GM12892 (cell line): ENCODE measurements around the gene GLIS1.

ENCODE experiments used
- DNase-seq: peaks from one replicate; pipeline ENCODE4 v3.0.0; 2011; ENCODE audit not compliant: insufficient read length
- FAIRE-seq: peaks from 2 replicates; lab custom pipeline; 2011; peaks lifted over from hg19 to GRCh38; lab: Jason Lieb, UNC
- POLR2A ChIP-seq: IDR thresholded peaks from 2 replicates; pipeline ENCODE4 v1.6.1; 2011; ENCODE audit warnings: low read depth, low read length, control low read depth
- POLR2AphosphoS5 ChIP-seq: IDR thresholded peaks from 2 replicates; pipeline ENCODE4 v1.6.1; 2011; ENCODE audit warnings: low read depth, low read length, control low read depth
- TAF1 ChIP-seq: IDR thresholded peaks from 2 replicates; pipeline ENCODE4 v1.6.1; 2011; ENCODE audit warnings: low read depth, mild to moderate bottlenecking, control low read depth, low read length, borderline replicate concordance

GLIS1 gene

DNA sequence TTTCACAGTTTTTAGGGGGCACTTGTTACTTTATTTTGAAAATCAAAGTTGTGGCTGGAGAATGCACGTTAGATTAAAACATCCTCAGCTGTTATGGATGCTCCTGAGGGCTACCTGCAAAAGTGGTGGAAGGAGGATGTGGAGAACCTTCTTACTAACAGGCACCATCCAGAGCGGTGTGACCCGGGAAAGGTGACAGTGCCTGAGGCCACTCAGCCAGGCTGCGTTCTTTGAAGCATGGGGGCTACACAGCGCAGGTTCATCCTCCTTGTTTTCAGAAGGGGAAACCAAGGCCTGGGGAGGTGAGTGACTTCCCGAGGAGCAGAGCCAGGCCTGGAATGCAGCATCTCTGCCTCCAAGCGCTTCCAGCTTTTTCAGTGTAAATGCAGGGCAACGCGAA is 255.8 kb downstream of the GLIS1 start:
- no peak for TF ChIP-seq TAF1
- TF ChIP-seq POLR2A: no peak
- no peak for TF ChIP-seq POLR2AphosphoS5
- no peak for FAIRE-seq
- no peak for DNase-seq

DNA sequence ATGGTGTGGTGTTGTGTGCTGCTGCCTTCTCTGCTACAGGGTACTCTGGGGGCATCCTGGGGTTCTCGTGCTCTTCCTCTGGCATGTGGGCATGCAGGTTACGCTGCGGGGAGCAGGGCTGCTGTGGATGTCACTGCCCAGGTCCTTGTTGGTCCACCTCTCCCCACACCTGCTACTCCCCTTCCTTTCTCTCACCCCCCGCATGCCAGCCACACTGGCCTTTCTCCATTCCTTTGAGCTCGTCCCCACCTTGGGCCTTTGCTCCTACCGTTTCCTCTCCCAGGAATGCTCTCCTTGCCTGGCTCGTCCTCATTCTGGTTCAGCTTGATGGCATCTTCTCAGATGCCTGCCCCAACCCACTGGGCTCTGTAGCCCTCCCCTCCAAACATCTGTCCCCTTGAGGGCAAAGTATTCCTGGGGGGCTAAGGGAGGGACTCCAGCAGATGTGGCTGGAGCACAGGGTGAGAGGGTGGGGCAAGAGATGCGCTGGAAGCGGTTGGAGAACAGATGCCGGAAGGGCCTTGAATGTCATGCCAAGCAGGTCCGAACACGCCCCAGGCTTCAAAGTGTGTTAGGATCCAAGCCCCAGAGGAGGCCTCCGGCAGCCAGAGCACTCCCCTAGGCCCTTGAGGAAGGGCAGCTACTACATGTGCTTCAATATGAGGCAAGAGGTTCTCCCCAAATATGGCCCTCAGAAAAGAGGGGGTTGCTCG is 256.4 kb downstream of the GLIS1 start:
- DNase-seq (no peak), FAIRE-seq (no peak)
- TF ChIP-seq POLR2AphosphoS5 (no peak), POLR2A (no peak), TAF1 (no peak)

DNA sequence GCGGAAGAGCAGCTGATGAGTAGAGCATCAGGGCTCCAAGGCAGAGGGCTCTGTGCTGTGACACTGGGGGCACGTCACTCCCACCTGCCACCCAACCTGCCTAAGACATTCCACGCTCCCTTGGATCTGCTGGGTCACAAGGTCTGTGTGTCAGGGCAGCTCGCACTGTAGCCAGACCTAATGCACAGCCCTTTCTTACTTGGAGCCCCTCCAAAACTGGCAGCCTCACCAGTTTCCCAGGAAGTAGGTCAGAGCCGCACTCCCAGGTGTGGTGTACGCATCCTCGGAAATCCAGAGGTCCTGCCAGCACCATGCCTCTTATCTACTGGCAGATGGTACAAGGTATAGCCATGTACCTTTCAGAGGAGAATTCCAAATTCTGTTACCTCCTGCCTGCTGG is 257.5 kb downstream of the GLIS1 start:
- no peak for TF ChIP-seq POLR2AphosphoS5
- TF ChIP-seq POLR2A: no peak
- no peak for TF ChIP-seq TAF1
- no peak for FAIRE-seq
- no peak for DNase-seq

DNA sequence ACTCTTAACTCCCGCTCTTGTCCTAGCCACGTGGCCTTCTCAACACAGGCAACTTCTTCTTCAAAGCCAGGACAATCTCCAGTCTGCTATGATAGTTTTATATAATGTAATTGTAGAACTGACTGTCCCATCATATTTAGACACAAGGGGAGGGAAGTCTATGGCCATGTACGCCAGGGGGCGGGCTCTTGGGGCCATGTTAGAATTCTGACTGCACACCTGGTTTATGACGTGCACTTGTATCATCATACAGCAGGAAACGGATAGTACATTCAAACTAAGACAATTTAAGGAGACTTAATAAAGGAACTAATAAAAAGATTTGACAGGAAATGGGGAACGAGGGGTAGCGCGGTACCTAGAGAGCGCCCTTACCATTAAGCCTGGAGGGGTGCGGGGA is 258.3 kb downstream of the GLIS1 start:
- DNase-seq: no peak
- FAIRE-seq: no peak

DNA sequence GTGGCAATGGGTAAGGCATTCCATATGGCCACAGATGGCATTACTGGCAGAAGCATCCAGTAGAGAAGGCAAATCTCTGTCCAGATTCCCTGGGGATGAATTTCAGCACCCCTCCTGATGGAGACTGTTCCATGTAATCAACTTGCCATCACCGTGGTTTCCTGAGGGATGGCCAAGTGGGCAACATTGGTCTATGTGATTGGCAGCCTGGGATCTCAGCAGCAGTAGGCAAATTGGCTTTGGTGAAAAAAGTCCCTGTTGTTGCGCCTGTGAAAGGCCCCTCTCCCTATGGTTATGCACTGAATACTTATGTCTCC is 260.5 kb downstream of the GLIS1 start:
- DNase-seq: no peak
- FAIRE-seq: no peak
- TF ChIP-seq POLR2AphosphoS5: no peak

More for the DNA sequence above, 258.3 kb downstream of the GLIS1 start:
- no peak for TF ChIP-seq POLR2AphosphoS5
- no peak for TF ChIP-seq TAF1
- TF ChIP-seq POLR2A: no peak

DNA sequence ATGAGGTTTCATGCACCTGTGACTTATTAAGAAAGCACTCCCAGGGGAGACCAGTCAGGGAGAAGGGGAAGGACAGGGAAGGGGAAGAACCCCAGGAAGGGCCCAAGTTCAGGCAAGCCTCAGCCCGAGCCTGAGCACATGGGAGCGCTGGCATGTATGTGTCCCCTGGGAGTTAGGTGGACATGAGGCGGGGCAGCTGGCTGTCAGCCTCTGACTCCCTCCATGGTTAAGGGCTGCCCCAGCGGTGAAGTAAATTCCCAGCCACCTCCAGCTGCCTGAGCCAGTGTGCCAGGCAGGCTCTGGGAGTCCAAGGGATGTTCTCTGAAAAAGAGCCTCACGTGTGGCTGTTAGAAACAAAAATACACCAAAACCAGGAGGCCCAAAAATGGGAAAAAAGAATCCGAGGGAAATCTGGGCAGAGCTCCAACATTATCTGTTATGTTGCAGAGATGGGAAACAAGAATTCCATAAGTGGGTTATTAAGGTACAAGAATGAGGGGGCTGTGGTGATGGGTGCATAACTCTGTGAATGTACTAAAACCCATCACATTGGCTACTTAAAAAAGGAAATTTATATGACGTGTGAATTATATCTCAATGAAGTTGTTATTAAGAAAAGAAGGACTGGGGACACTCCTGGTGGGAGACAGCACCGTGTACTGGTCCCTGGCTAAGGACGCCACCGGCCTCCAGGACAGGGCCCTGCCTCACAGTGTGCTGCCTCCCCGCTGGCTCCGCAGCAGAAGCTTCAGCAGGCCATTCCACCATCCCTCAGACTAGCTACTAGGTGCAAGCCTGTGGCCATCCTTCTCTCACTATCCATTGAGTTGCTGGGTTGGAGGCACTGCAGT is 261.1 kb downstream of the GLIS1 start:
- TF ChIP-seq TAF1: no peak
- TF ChIP-seq POLR2AphosphoS5: no peak
- TF ChIP-seq POLR2A: no peak
- FAIRE-seq: no peak
- DNase-seq: no peak

DNA sequence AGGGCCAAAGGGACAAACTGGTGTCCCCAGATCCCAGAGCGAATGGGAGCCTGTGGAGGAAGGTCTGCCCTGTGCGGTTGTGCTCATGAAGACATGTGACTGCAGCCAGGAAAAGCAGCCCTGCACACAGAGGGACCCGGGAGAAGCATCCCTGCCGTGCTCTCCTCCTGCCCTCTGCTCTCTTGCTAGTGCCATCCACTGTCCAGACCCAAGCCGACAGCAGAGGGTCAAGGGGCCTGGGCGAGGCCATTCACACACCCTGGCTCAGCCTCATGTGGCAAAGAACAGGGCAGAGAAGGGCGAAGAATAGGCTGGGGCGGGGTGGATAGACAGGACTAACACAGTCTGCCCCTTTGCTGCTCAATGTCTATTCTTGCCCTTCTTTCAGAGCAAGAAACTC is 262.4 kb downstream of the GLIS1 start:
- no peak for DNase-seq
- TF ChIP-seq TAF1 (no peak), POLR2A (no peak), POLR2AphosphoS5 (no peak)
- FAIRE-seq: no peak

DNA sequence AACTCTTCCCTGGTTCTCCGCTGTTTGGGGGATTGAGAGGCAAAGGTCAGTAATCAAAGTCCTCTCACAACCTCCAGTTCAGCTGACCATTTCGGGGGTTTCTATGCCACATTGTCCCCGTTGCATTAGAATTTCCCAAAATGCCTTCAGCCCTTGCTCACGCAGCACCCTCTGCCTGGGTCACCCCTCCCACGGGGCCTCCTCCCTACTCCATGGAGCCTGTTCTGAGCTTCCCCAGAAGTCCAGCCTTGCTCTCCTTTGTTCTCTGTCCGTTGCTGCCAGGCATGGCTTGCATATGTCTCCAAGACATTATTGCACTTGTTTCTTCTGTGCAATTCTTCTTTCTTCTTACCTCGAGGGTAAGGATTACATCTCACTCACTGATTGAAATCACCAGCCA is 263.3 kb downstream of the GLIS1 start:
- no peak for FAIRE-seq
- TF ChIP-seq POLR2A (no peak), TAF1 (no peak), POLR2AphosphoS5 (no peak)
- no peak for DNase-seq

DNA sequence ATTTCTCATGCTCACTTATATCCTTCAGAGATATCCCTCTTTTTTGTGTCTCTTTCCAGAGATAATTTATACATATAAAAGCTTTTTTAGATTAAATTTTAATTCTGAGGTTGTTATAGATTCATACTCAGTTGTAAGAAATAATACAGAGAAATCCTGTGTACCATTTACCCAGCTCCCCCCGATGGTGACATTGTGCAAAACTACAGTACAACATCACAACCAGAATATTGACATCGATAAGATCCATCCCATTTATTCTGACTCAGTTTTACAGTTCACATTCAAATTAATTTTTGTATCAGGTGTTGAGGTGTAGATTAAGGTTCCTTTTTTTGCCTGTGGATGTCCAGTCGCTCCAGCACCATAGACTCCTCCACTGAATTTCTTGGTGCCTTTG is 265.5 kb downstream of the GLIS1 start:
- FAIRE-seq (no peak), DNase-seq (no peak)
- TF ChIP-seq TAF1 (no peak), POLR2A (no peak), POLR2AphosphoS5 (no peak)

DNA sequence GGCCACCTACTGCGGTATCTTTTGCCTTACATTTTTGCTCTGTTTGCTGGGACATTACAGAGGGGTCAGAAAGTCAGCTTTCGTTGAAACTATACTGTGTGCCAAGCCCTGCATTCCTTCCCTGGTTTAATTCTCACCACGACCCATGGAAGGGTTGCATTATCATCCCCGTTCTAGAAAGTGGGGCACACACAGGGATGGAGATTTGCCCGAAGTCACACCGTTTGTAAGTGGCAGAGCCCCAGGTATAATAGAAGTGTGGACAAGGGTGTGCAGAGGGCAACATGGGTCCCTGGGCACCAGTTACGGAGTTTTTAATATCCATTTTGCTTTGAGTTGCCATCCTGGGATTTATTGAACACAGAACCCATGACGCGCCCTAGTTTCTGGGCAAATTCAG is 268.0 kb downstream of the GLIS1 start:
- DNase-seq (no peak), FAIRE-seq (no peak)
- TF ChIP-seq POLR2AphosphoS5 (no peak), TAF1 (no peak), POLR2A (no peak)

DNA sequence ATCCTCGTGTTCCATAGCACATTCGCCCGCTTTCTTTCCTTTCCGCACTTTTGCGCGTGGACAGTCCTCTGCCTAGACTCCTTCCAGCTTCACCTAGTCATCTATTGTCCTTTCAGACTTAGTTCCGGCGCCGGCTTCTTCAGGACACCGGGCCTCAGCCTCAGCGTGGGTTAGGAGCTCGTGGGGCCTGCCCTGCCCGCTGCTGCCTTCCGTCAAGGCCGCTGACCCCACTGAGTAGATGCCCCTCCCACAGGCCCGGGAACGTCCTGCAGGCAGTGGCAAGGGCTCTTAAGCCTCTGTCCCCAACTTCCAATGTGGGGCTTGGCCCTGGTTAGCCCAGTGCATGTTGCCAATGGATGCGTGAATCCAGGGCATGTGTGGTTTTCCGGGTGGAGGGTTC is 268.4 kb downstream of the GLIS1 start:
- no peak for TF ChIP-seq POLR2AphosphoS5
- no peak for FAIRE-seq
- no peak for DNase-seq

DNA sequence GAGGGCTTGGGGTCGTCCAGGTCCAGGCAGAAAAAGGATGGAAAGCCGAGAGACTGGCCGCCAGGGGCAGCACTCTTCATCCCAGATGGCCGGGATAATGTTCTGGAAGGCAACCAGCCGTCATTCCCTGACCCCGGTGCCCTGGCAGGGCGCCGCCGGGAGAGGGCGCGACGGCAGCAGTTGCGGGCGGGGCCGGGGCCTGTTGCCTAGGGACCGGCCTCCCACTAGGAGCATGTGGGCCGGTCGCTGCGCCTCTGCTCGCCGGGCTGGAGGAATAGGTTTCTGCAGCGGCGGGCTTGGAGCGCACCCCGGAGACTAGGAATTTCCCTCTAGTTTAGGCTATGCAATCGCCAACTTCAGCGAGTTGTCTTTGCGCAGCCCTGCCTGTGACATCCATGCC is 268.8 kb downstream of the GLIS1 start:
- DNase-seq (no peak), FAIRE-seq (no peak)
- no peak for TF ChIP-seq POLR2A
- TF ChIP-seq TAF1: no peak
- no peak for TF ChIP-seq POLR2AphosphoS5

DNA sequence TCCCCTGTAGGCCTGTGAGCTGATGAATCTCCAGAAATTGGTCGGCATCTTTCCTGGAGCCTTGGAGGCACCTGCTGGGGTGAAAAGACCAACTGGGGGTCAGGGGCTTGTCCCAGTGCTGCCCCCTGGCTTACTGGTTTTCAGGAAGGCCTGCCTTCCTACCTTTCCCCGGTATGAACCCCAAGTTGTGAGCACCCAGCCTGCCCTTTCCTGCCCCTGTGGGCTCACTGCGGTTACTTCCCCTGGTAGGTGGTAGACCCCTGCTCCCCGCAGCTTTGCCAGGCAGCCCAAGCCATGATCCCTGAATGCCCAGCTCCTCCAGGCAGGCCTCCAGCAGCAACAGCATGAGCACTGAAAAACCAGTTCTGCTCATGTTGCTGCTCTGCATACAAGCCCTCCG is 269.6 kb downstream of the GLIS1 start:
- DNase-seq (no peak), FAIRE-seq (no peak)
- no peak for TF ChIP-seq POLR2A
- TF ChIP-seq POLR2AphosphoS5: no peak
- no peak for TF ChIP-seq TAF1
